ENCODE data around the gene EPN3.

GRCh38 chr17:50533185-50533584, 650 bp downstream of the EPN3 start:
- TF ChIP-seq CTCF (optimal IDR thresholded peaks at IDR 0.05 in 1 of 3, IDR thresholded peaks at IDR 0.05 in 1 of 3, conservative IDR thresholded peaks at IDR 0.05 in 1 of 3; ENCODE audit: extremely low read depth in 1 of 3, insufficient read depth in 2 of 3, low read length in 3 of 3) = no peak
- no peak for TF ChIP-seq EZH2 (IDR thresholded peaks at IDR 0.05; ENCODE audit: low read length)

All from keratinocyte (primary cell).